OCI-M1 (cell line): ENCODE data around the gene OR5A1.

Experiments used
- DNase-seq: peaks from one replicate; lab custom pipeline; 2025; lab: John Stamatoyannopoulos, UW

Gene OR5A1

GRCh38 chr11:59479906-59480305 is 43.6 kb downstream of the OR5A1 start:
- DNase-seq = no peak

GRCh38 chr11:59480359-59480758 is 44.1 kb downstream of the OR5A1 start:
- DNase-seq = no peak
